Measurements from ENCODE around the gene RC3H2. TPM values are rescaled to one million over a fixed set of nuclear protein-coding genes. Genes with fewer than 3 reads are reported as not detected.

Gene RC3H2
- total RNA-seq, 1 experiment from 2014 or later, result 62.0 TPM

DNA sequence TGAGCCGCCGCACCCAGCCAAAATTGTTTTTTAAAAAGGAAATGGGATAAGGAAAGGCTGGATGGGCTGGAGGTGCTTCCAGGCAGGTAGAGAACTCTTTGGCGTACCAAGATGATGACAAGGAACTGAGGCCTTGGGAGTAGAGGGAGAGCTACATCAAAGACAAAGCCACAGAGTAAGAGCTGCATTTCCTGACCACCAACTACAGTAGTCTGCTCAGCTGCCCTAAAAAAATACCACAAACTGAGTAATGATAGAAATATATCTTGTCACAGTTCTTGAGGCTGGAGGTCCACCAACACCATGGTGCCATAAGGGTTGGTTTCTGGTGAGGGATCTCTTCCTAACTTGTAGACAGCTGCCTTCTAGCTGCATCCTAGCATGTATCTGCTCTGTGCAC is 97.0 kb downstream of the RC3H2 start:
- no peak for DNase-seq (ENCODE audit: low spot score)

DNA sequence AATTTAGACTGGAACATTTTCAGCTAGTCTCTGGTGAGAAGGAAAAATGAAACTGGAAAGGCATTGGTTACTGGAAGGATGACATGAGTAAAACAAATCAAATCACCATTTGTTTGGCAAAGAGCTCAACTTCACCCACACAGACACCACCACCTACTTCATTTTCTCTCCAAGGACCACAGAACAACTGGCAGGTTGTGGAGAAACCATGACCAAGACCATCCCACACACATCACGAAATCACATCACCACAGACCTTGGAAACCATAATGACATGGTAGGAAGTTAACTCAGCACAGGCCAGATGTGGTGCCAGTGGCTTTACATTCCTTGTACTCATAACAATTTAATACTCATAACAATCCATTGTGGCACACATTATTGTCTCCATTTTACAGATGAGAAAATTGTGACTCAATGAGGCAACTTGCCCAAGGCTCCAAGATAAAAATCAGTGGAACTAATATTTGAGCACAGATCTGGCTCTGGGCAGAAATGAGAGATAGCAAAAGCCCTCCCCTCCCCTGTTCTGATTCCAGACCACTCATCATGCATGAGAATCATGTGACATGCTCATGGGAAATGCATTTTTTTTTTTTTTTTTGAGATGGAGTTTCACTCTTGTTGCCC is 97.8 kb downstream of the RC3H2 start:
- no peak for DNase-seq (ENCODE audit: low spot score)

DNA sequence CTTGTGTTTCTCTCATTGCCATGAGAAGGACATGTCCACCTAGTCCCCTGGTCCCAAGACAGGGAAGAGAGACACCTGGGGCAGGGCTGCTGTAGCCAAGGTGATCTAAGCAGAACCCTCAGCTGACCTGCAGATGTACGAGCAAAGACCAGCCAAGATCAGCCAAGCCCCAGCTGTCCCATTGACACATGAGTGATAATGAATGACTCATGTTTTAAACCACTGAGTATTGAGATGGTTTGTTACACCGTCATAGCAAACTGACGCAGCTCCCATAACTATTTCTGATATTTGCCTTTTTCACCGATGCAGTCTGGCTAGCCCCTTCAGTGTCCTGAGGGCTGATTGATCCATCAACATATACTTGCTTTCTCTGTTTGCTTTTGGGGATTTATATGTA is 98.5 kb downstream of the RC3H2 start:
- no peak for DNase-seq (ENCODE audit: low spot score)

DNA sequence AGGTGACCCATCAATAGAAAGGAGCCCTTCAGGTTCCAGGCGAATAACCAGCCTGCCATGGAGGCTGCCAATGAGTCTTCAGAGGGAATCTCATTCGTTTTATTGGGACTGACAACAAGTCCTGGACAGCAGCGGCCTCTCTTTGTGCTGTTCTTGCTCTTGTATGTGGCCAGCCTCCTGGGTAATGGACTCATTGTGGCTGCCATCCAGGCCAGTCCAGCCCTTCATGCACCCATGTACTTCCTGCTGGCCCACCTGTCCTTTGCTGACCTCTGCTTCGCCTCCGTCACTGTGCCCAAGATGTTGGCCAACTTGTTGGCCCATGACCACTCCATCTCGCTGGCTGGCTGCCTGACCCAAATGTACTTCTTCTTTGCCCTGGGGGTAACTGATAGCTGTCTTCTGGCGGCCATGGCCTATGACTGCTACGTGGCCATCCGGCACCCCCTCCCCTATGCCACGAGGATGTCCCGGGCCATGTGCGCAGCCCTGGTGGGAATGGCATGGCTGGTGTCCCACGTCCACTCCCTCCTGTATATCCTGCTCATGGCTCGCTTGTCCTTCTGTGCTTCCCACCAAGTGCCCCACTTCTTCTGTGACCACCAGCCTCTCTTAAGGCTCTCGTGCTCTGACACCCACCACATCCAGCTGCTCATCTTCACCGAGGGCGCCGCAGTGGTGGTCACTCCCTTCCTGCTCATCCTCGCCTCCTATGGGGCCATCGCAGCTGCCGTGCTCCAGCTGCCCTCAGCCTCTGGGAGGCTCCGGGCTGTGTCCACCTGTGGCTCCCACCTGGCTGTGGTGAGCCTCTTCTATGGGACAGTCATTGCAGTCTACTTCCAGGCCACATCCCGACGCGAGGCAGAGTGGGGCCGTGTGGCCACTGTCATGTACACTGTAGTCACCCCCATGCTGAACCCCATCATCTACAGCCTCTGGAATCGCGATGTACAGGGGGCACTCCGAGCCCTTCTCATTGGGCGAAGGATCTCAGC is 104.8 kb downstream of the RC3H2 start, which contains the start of gene OR1K1:
Gene OR1K1, plus strand, starts transcription at position 58 of the 995 bp plus-strand sequence. Its CDS starts 0 bp downstream, at position 58.
- DNase-seq (ENCODE audit: low spot score), result no peak

DNA sequence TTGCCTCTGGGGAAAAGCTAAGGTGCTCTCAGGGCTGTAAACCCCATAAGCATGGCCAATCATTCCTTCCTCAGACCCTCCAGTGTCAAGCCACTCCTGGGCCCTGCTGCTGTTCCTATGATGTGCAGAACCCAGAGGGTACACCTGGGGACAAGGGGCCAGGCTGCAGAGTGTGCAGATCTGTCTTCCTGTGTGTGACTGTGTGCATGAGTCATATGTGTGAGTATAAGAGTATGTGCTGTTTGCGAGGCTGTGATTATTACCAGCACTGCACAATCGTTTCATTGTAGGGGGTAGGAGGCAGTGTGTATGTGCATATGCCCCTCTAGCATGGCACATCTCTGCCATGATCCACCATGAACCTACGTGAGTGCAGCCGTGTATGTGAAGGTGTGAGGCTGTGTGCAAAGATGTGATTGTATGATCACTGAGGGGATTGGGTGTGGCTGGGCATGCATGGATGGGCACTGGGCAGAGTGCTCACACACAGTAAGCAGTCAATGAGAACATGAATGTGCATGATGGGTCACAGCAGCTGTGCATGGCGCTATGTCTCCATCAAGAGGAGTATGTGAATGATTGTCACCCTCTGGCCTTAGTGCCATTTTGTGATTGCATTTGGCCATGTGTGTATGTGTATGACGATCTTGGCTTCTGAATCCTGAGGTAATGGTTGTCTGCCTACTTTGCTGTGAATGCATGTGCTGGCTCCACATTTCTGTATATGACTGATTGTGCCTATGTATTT is 107.7 kb downstream of the RC3H2 start:
- DNase-seq (ENCODE audit: low spot score), result no peak

Other genes starting within 250 kb of the RC3H2 start
- gene OR1B1, start 247.7 kb downstream of the RC3H2 start, total RNA-seq (2014; rRNA removed; shearing (Covaris generic)), result not detected in 2 replicates
- not detected in 2 replicates for gene OR1L1, start 243.6 kb downstream of the RC3H2 start, total RNA-seq (2014; rRNA removed; shearing (Covaris generic))
- not detected in 2 replicates for gene OR1L3, start 230.2 kb downstream of the RC3H2 start, total RNA-seq (2014; rRNA removed; shearing (Covaris generic))
- not detected in 2 replicates for gene OR1L4, start 181.4 kb downstream of the RC3H2 start, total RNA-seq (2014; rRNA removed; shearing (Covaris generic))
- not detected in 2 replicates for gene OR1L6, start 163.1 kb downstream of the RC3H2 start, total RNA-seq (2014; rRNA removed; shearing (Covaris generic))
- gene OR5C1, start 116.4 kb downstream of the RC3H2 start, total RNA-seq (2014; rRNA removed; shearing (Covaris generic)), result not detected in 2 replicates
- gene OR1K1, start 105.2 kb downstream of the RC3H2 start, total RNA-seq (2014; rRNA removed; shearing (Covaris generic)), result not detected in 2 replicates
- gene PDCL, start 76.8 kb downstream of the RC3H2 start, total RNA-seq (2014; rRNA removed; shearing (Covaris generic)), result 51.6 and 54.3 TPM in 2 replicates
- gene ZBTB6, start 8.0 kb upstream of the RC3H2 start, total RNA-seq (2014; rRNA removed; shearing (Covaris generic)), result 12.8 and 14.7 TPM in 2 replicates
- gene ZBTB26, start 26.2 kb upstream of the RC3H2 start, total RNA-seq (2014; rRNA removed; shearing (Covaris generic)), result 6.1 and 10.2 TPM in 2 replicates
- gene RABGAP1, start 35.7 kb upstream of the RC3H2 start, total RNA-seq (2014; rRNA removed; shearing (Covaris generic)), result 24.2 and 33.3 TPM in 2 replicates
- gene GPR21, start 128.3 kb upstream of the RC3H2 start, total RNA-seq (2014; rRNA removed; shearing (Covaris generic)), result not detected in 2 replicates